IPS DF 6.9 (cell line): Measurements from ENCODE around the gene CYP4F2.
"Not testable (repeated sequence)": the region's sequence is repeated elsewhere in the genome, so short reads cannot be mapped to it uniquely, and the experiment has no call there.

Source experiments
- DNase-seq: peaks from one replicate; pipeline ENCODE4 v3.0.0-alpha.2; 2013; ENCODE audit warnings: low read depth, low spot score
- H3K27ac ChIP-seq: one replicate; pipeline ENCODE4 v1.5.1; 2013; ENCODE audit warnings: low read length, control low read depth
- H3K27me3 ChIP-seq: 2 replicates; pipeline ENCODE4 v1.6.1; 2013; ENCODE audit warnings: mild to moderate bottlenecking, low read length; ENCODE audit not compliant: control insufficient read depth, insufficient read depth
- H3K36me3 ChIP-seq: 2 replicates; pipeline ENCODE4 v1.6.1; 2013; ENCODE audit warnings: low read length; ENCODE audit not compliant: control insufficient read depth, insufficient read depth
- H3K4me1 ChIP-seq: 2 replicates; pipeline ENCODE4 v1.6.1; 2013; ENCODE audit warnings: low read length; ENCODE audit not compliant: control insufficient read depth, insufficient read depth
- H3K4me3 ChIP-seq: 2 replicates; pipeline ENCODE4 v1.5.1; 2013; ENCODE audit warnings: mild to moderate bottlenecking, low read length
- H3K9me3 ChIP-seq: 2 replicates; pipeline ENCODE4 v1.6.1; 2013; ENCODE audit warnings: low read length, inconsistent platforms; ENCODE audit not compliant: control insufficient read depth, insufficient read depth
- WGBS: extraction: QIAGEN DNeasy Blood & Tissue Kit; methylation state at CpG from one replicate; pipeline ENCODE4 v1.1.7; 2013; ENCODE audit warnings: mixed read lengths, missing lambda C conversion rate; ENCODE audit not compliant: insufficient read length, insufficient coverage; 5-methylcytosine and 5-hydroxymethylcytosine counted together

CYP4F2 gene, protein sequence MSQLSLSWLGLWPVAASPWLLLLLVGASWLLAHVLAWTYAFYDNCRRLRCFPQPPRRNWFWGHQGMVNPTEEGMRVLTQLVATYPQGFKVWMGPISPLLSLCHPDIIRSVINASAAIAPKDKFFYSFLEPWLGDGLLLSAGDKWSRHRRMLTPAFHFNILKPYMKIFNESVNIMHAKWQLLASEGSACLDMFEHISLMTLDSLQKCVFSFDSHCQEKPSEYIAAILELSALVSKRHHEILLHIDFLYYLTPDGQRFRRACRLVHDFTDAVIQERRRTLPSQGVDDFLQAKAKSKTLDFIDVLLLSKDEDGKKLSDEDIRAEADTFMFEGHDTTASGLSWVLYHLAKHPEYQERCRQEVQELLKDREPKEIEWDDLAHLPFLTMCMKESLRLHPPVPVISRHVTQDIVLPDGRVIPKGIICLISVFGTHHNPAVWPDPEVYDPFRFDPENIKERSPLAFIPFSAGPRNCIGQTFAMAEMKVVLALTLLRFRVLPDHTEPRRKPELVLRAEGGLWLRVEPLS

DNA sequence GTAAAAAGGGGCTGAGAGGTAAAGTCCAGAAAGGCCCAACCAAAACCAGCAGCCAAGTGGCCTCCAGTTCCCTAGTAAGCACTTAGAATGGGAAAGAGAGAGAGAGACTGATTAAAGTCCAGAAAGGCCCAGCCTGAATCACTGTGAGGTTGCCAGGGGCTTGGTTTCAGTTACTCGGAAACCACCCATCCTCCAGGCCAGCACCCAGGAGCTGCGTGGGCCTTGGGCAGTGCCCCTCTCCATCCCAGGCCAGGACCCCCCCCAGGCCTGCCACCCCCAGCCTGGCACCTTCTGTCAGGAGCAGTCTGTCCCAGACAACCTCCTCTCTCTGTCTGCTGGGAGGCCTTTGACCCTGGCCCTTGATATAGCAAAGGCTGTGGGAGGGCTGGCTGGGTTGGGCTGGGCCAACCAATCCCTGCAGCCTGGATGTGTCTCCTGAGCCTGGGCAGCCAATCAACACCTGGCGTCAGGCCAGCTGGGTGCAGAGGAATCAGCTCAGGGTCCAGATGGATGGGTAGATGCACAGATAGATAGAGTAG lies at the start of gene CYP4F2:
CYP4F2 (minus strand) TSS at position 337 of the 539 bp plus-strand sequence. CDS start 463 bp downstream, outside the sequence.
- Histone ChIP-seq H3K27me3 (no peaks in the 10 kb centered on the region), H3K9me3 (peaks cover 14% of the 10 kb centered on the region), H3K4me1 (no peaks in the 10 kb centered on the region), H3K36me3 (no peaks in the 10 kb centered on the region), H3K4me3 (no peak within 1 kb of the TSS), H3K27ac (no peak within 1 kb of the TSS)
- WGBS = no CpG with 5 or more reads among the region's 3 CpGs
- DNase-seq = no peak

DNA sequence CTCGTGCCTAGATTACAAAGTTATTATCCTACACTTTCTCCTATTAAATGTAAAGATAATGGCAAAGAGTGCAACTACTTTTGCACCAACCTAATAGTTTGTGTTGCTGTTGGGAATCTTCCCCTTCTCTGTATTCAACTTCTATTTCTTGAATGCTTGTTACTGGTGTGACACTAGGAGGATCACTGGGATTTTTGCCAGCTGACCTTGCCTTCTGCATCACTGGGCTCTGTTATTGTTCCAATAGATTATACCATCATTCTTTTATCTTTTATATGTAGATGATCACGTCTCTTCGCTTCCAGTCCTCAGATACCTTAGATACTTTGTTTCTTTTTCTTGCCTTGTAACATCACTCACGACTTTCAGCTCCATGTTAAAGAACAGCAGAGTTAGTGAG lies 47.4 kb upstream of the CYP4F2 start:
- Histone ChIP-seq H3K4me3 (no peak overlapping the region), H3K36me3 (no peaks in the 10 kb centered on the region), H3K27me3 (no peaks in the 10 kb centered on the region), H3K9me3 (peaks cover 9% of the 10 kb centered on the region), H3K4me1 (no peaks in the 10 kb centered on the region), H3K27ac (no peak overlapping the region)
- WGBS = no CpG with 5 or more reads among the region's 4 CpGs
- no peak for DNase-seq

DNA sequence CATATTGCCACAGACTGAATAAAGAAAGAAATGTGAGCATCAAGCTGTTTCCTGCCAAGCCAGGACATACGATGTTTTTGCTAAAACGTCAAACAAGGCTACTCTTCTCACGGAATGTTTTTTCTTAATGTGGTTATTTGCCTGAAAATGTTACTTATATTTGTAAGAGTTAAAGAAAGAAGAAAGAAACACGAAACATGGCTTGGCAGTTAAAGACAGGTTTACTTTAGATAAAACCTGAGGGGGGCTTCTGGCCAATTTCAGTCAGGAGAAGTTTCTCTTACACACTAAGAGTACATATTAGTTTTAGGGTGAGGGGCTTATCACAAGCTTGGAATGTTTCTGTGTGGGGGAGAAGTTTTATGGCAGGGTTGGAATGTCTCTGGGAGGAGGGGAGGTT lies 46.5 kb upstream of the CYP4F2 start:
- Histone ChIP-seq H3K27ac (no peak overlapping the region), H3K27me3 (no peaks in the 10 kb centered on the region), H3K9me3 (peaks cover 14% of the 10 kb centered on the region), H3K4me1 (no peaks in the 10 kb centered on the region), H3K4me3 (no peak overlapping the region), H3K36me3 (no peaks in the 10 kb centered on the region)
- DNase-seq = no peak
- WGBS = no CpG with 5 or more reads among the region's 4 CpGs

DNA sequence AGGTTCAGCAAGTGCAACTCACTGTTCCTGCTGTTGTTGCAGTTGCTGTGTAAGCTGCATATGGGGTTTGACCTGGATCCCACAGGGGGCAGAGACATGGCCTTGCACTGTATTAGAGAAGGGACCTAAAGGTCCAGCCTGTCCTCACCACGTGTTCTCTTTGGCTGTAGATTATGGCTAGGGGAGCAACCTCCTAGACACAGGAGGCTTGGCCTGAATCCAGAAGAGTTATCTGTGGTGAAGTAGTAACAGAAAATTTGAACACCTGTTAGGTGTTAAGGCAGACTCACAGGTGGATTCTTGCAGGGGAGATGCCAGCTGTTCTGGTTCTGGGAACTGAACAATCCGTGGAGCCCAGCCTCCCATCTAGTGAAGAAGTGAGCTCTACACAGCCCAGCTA lies 39.9 kb upstream of the CYP4F2 start:
- H3K9me3 ChIP-seq = peaks cover 32% of the 10 kb centered on the region
- H3K27me3 ChIP-seq = no peaks in the 10 kb centered on the region
- WGBS = no CpG with 5 or more reads among the region's 2 CpGs

DNA sequence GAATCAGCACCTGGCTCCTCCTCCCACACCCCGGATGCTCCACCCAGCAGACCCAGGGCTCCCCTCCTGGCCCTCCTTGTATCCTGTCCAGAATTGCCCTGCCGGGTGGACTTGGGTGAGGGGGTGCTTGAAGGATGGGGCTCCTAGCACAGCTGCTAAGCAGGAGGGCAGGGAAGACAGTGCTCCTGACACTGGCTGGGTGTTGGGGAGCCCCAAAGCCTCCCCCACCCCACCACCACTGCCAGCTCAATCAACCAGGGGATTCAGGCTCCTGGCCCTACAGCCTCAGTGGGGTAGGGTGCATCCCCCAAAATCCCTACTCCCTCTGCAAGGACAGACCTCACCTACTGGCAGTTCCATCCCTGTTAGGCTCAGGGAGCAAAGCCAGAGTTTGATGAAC lies 39.1 kb upstream of the CYP4F2 start:
- no peaks in the 10 kb centered on the region for H3K4me1 ChIP-seq
- peaks cover 32% of the 10 kb centered on the region for H3K9me3 ChIP-seq
- no CpG with 5 or more reads among the region's 2 CpGs for WGBS
- H3K27me3 ChIP-seq = no peaks in the 10 kb centered on the region
- H3K4me3 ChIP-seq = no peak overlapping the region
- no peak for DNase-seq
- no peaks in the 10 kb centered on the region for H3K36me3 ChIP-seq
- H3K27ac ChIP-seq = no peak overlapping the region

More for the DNA sequence above, 39.9 kb upstream of the CYP4F2 start:
- Histone ChIP-seq H3K4me3 (no peak overlapping the region), H3K4me1 (no peaks in the 10 kb centered on the region), H3K36me3 (no peaks in the 10 kb centered on the region), H3K27ac (no peak overlapping the region)
- no peak for DNase-seq

DNA sequence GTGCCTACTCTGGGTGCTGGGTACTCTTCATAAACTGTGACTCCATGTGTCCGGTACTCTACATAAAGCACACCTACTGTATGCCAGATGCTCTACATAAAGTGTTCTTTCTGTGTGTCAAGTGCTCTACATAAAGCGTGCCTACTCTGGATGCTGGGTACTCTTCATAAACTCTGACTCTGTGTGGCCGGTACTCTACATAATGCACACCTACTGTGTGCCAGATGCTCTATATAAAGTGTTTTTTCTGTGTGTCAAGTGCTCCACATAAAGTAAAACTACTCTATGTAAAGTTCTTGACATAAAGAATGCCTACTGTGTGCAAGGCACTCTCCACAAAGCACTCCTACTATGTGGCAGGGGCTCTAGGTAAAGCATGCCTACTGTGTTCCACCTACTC lies 38.3 kb upstream of the CYP4F2 start:
- no CpG with 5 or more reads among the region's 3 CpGs for WGBS
- H3K27ac ChIP-seq = no peak overlapping the region
- H3K27me3 ChIP-seq = no peaks in the 10 kb centered on the region
- no peak overlapping the region for H3K4me3 ChIP-seq
- no peaks in the 10 kb centered on the region for H3K4me1 ChIP-seq
- no peaks in the 10 kb centered on the region for H3K36me3 ChIP-seq
- H3K9me3 ChIP-seq = peaks cover 33% of the 10 kb centered on the region
- no peak for DNase-seq

DNA sequence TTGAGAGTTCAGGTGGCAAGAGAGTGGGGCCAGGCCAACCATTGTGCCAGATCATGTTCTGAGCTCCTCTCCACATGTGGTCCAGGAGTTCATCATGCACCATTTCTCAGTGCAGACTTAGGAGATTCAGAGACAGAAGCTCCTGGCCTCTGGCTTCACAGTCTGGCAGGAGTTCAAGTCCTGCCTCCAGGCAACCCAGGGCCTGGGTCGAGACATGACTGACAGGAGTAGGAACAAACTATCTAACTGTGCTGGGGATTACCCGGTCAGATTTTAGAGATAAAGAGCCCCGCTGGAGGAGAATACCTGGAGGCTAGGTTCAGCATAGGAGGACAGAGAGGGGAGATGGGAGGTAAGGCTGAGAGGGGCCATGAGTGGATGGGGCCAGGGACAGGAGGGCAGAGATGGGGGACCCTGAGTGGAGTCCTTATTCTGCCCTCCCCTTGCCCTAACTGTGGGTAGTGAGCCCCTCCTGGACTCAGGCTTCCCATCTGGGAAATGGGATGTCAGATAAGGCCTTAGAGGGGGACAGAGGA lies 37.4 kb upstream of the CYP4F2 start:
- no CpG with 5 or more reads among the region's 3 CpGs for WGBS
- Histone ChIP-seq H3K4me1 (no peaks in the 10 kb centered on the region), H3K4me3 (no peak overlapping the region), H3K9me3 (peaks cover 32% of the 10 kb centered on the region), H3K27me3 (no peaks in the 10 kb centered on the region), H3K27ac (no peak overlapping the region), H3K36me3 (no peaks in the 10 kb centered on the region)
- no peak for DNase-seq

DNA sequence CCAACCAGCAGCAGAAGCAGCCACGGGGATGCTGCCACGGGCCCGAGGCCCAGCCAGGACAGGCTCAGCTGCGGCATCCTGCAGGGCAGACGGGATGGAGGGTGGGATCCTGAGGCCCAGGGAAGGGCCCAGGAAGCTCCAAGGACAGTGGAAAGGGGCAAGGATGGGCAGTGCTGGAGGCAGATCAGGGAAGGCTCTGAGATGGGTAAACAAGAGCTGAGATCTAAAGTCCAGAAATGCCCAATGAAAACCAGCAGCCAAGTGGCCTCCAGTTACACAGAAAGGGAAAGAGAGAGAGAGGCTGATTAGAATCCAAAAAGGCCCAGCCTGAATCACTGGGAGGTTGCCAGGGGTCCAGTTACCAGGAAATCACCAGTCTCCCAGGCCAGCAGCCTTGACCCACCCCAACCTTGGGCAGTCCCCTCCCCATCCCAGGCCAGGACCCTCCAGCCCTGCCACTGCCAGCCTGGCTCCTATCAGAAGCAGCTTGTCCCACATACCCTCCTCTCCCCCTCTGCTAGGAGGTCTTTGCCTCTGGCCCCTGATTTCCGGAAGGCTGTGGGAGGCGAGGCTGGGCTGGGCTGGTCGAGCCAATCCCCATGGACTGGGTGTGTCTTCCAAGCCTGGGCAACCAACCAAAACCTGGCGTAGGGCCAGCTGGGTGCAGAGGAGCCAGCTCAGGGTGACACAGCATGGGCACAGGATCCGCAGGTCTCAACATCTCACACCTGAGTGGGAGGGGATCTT lies 36.6 kb upstream of the CYP4F2 start, which contains the start of gene CYP4F11:
CYP4F11 (minus strand) TSS at position 198 of the 747 bp plus-strand sequence; CDS start at position 77, 121 bp downstream.
- H3K4me3 ChIP-seq = no peak within 1 kb of the TSS; the same call in 1 of the 2 replicates
- H3K9me3 ChIP-seq = peaks cover 28% of the 10 kb centered on the region
- H3K36me3 ChIP-seq = no peaks in the 10 kb centered on the region
- no CpG with 5 or more reads among the region's 10 CpGs for WGBS
- no peaks in the 10 kb centered on the region for H3K4me1 ChIP-seq
- no peak for DNase-seq
- H3K27ac ChIP-seq = no peak within 1 kb of the TSS
- no peaks in the 10 kb centered on the region for H3K27me3 ChIP-seq

DNA sequence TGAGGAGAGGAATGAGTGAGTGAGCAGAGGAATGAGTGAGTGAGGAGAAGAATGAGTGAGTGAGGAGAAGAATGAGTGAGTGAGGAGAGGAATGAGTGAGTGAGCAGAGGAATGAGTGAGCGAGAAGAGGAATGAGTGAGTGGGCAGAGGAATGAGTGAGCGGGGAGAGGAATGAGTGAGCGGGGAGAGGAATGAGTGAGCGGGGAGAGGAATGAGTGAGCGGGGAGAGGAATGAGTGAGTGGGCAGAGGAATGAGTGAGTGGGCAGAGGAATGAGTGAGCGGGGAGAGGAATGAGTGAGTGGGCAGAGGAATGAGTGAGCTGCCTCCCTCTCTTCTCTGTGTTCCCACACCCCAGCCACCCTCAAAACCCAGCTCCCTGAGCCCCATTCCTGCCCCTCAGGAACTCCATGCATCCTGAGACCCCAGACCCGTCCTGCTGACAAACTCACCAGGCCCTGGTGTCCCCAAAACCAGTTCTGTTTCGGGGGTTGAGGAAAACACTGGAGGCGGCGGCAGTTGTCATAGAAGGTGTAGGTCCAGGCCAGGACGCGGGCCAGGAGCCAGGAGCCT lies 36.0 kb upstream of the CYP4F2 start:
- not testable (repeated sequence) for H3K36me3 ChIP-seq, H3K4me1 ChIP-seq, H3K4me3 ChIP-seq, DNase-seq, H3K27me3 ChIP-seq, H3K27ac ChIP-seq
- peaks cover 33% of the 10 kb centered on the region for H3K9me3 ChIP-seq
- WGBS = no CpG with 5 or more reads among the region's 12 CpGs

DNA sequence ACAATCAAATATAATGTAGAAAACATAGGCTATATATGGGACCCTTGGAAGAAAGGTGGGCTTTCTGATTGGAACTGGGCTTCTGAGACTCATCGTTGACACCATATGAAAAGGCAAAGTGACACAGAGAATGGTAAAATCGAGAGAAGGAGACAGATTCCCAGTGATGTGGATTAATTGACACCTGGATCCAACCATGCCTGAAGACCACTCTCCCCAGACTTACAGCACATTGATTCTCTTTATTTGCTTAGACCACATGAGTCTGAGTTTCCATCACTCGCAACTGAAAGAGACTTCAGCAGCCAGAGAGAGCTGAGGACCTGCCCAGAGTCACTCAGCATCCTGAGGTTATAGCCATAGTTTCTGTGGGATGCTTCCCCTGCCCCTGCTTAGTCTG lies 30.4 kb upstream of the CYP4F2 start:
- peaks cover 28% of the 10 kb centered on the region for H3K9me3 ChIP-seq
- WGBS = no CpG with 5 or more reads among the region's 3 CpGs

More for the DNA sequence above, 30.4 kb upstream of the CYP4F2 start:
- no peak overlapping the region for H3K27ac ChIP-seq
- H3K36me3 ChIP-seq = no peaks in the 10 kb centered on the region
- no peaks in the 10 kb centered on the region for H3K27me3 ChIP-seq
- H3K4me3 ChIP-seq = no peak overlapping the region
- no peak for DNase-seq
- H3K4me1 ChIP-seq = no peaks in the 10 kb centered on the region
